HG02588 (cell line): ENCODE data around the gene COMMD4.
"Not testable (repeated sequence)": the region's sequence is repeated elsewhere in the genome, so short reads cannot be mapped to it uniquely, and the experiment has no call there.

Experiments
- ATAC-seq: cut with Tn5 transposase; IDR thresholded peaks from one replicate; pipeline ENCODE4 v1.9.1; 2021; ENCODE audit warnings: mild to moderate bottlenecking, moderate library complexity; ENCODE audit not compliant: unreplicated experiment

COMMD4 gene

GRCh38 chr15:75369897-75370581 is 34.2 kb downstream of the COMMD4 start:
- ATAC-seq, result no peak

- ATAC-seq, result no peak
These were observed 35.6 kb downstream of the COMMD4 start for GRCh38 chr15:75371486-75371885.

- ATAC-seq, result no peak
These were observed 36.2 kb downstream of the COMMD4 start for GRCh38 chr15:75371901-75372688.

GRCh38 chr15:75380773-75381172 is 44.9 kb downstream of the COMMD4 start:
- no peak for ATAC-seq

- not testable (repeated sequence) for ATAC-seq
These were observed 48.1 kb downstream of the COMMD4 start for GRCh38 chr15:75383986-75384385.
